ENCODE measurements around the gene CENPP. TPM values are rescaled to one million over a fixed set of nuclear protein-coding genes. Genes with fewer than 3 reads are reported as not detected.

The CENPP gene
- total RNA-seq, 1 donor = 5.4 TPM

- H3K27ac ChIP-seq (ENCODE audit: low read depth, low read length) = no peak overlapping the region
- H3K9me3 ChIP-seq (ENCODE audit: low read depth, low read length) = no peaks in the 10 kb centered on the region
- no peak for TF ChIP-seq CTCF (IDR thresholded peaks at IDR 0.05; ENCODE audit: extremely low read depth, low read depth, low read length)
- H3K79me2 ChIP-seq (ENCODE audit: insufficient read depth, low read length) = peaks cover 54% of the 10 kb centered on the region
- H3K4me3 ChIP-seq (ENCODE audit: insufficient read depth, low read length) = no peak overlapping the region
- no peak overlapping the region for H3K4me2 ChIP-seq (ENCODE audit: insufficient read depth, low read length)
- H3K36me3 ChIP-seq (ENCODE audit: insufficient read depth, low read length) = peaks cover 58% of the 10 kb centered on the region
- no peaks in the 10 kb centered on the region for H3K27me3 ChIP-seq (ENCODE audit: insufficient read depth, low read length)
- no peak overlapping the region for H2AFZ ChIP-seq (ENCODE audit: low read length)
- no peak for DNase-seq (ENCODE audit: insufficient read length, low spot score, missing footprints)
- peaks cover 12% of the 10 kb centered on the region for H4K20me1 ChIP-seq (ENCODE audit: insufficient read depth, low read length)
- H3K4me1 ChIP-seq (ENCODE audit: insufficient read depth, low read length) = peaks cover 13% of the 10 kb centered on the region
These were observed 322.8 kb downstream of the CENPP start for GRCh38 chr9:92648474-92648971.

- Histone ChIP-seq H3K4me3 (ENCODE audit: insufficient read depth, low read length) (no peak overlapping the region), H4K20me1 (ENCODE audit: insufficient read depth, low read length) (peaks cover 15% of the 10 kb centered on the region), H2AFZ (ENCODE audit: low read length) (no peak overlapping the region), H3K4me2 (ENCODE audit: insufficient read depth, low read length) (no peak overlapping the region), H3K4me1 (ENCODE audit: insufficient read depth, low read length) (peaks cover 18% of the 10 kb centered on the region), H3K27me3 (ENCODE audit: insufficient read depth, low read length) (no peaks in the 10 kb centered on the region), H3K9me3 (ENCODE audit: low read depth, low read length) (no peaks in the 10 kb centered on the region), H3K36me3 (ENCODE audit: insufficient read depth, low read length) (peaks cover 55% of the 10 kb centered on the region), H3K27ac (ENCODE audit: low read depth, low read length) (no peak overlapping the region), H3K79me2 (ENCODE audit: insufficient read depth, low read length) (peaks cover 52% of the 10 kb centered on the region)
- DNase-seq (ENCODE audit: insufficient read length, low spot score, missing footprints) = no peak
- no peak for TF ChIP-seq CTCF (IDR thresholded peaks at IDR 0.05; ENCODE audit: extremely low read depth, low read depth, low read length)
These were observed 323.3 kb downstream of the CENPP start for GRCh38 chr9:92649007-92649406.

- H3K4me1 ChIP-seq (ENCODE audit: insufficient read depth, low read length) = peaks cover 25% of the 10 kb centered on the region
- no peak for TF ChIP-seq CTCF (IDR thresholded peaks at IDR 0.05; ENCODE audit: extremely low read depth, low read depth, low read length)
- H3K4me3 ChIP-seq (ENCODE audit: insufficient read depth, low read length) = no peak overlapping the region
- H3K4me2 ChIP-seq (ENCODE audit: insufficient read depth, low read length) = peak overlapping the region; percentile 44
- DNase-seq (ENCODE audit: insufficient read length, low spot score, missing footprints) = peak; percentile 68
- peaks cover 49% of the 10 kb centered on the region for H3K36me3 ChIP-seq (ENCODE audit: insufficient read depth, low read length)
- no peaks in the 10 kb centered on the region for H3K9me3 ChIP-seq (ENCODE audit: low read depth, low read length)
- H3K27me3 ChIP-seq (ENCODE audit: insufficient read depth, low read length) = no peaks in the 10 kb centered on the region
- peak overlapping the region; percentile 76 for H3K27ac ChIP-seq (ENCODE audit: low read depth, low read length)
- H2AFZ ChIP-seq (ENCODE audit: low read length) = no peak overlapping the region
- H4K20me1 ChIP-seq (ENCODE audit: insufficient read depth, low read length) = peaks cover 17% of the 10 kb centered on the region
- H3K79me2 ChIP-seq (ENCODE audit: insufficient read depth, low read length) = peaks cover 54% of the 10 kb centered on the region
These were observed 324.5 kb downstream of the CENPP start for GRCh38 chr9:92650296-92650695.

GRCh38 chr9:92650839-92651621 lies 325.3 kb downstream of the CENPP start:
- peak overlapping the region; percentile 76 for H3K27ac ChIP-seq (ENCODE audit: low read depth, low read length)
- H3K79me2 ChIP-seq (ENCODE audit: insufficient read depth, low read length) = peaks cover 55% of the 10 kb centered on the region
- no peak overlapping the region for H3K4me3 ChIP-seq (ENCODE audit: insufficient read depth, low read length)
- peaks cover 25% of the 10 kb centered on the region for H3K4me1 ChIP-seq (ENCODE audit: insufficient read depth, low read length)
- peak; percentile 90 for DNase-seq (ENCODE audit: insufficient read length, low spot score, missing footprints)
- peaks cover 17% of the 10 kb centered on the region for H4K20me1 ChIP-seq (ENCODE audit: insufficient read depth, low read length)
- H2AFZ ChIP-seq (ENCODE audit: low read length) = no peak overlapping the region
- peaks cover 49% of the 10 kb centered on the region for H3K36me3 ChIP-seq (ENCODE audit: insufficient read depth, low read length)
- H3K27me3 ChIP-seq (ENCODE audit: insufficient read depth, low read length) = no peaks in the 10 kb centered on the region
- no peaks in the 10 kb centered on the region for H3K9me3 ChIP-seq (ENCODE audit: low read depth, low read length)
- H3K4me2 ChIP-seq (ENCODE audit: insufficient read depth, low read length) = peak overlapping the region; percentile 44
- TF ChIP-seq CTCF (IDR thresholded peaks at IDR 0.05; ENCODE audit: extremely low read depth, low read depth, low read length) = no peak

Measured in osteoblast (primary cell).